Karpas-422 (cell line): ENCODE data around the gene CCDC187. TPM values are rescaled to one million over a fixed set of nuclear protein-coding genes. Genes with fewer than 3 reads are reported as not detected.

Experiments
- DNase-seq: peaks from one replicate; pipeline ENCODE4 v3.0.0-alpha.2; 2015
- H2AFZ ChIP-seq: fragments of 200-600 bp; sonication (generic); 2 replicates; pipeline ENCODE4 v1.6.1; 2014; ENCODE audit warnings: antibody characterized with exemption, low read length, mixed read lengths
- H3K27ac ChIP-seq: fragments of 200-600 bp; sonication (generic); 2 replicates; pipeline ENCODE4 v1.5.1; 2014; ENCODE audit warnings: mild to moderate bottlenecking, low read length, moderate library complexity
- H3K27me3 ChIP-seq: fragments of 200-600 bp; sonication (generic); 2 replicates; pipeline ENCODE4 v1.6.1; 2014; ENCODE audit warnings: low read length, mixed read lengths
- H3K36me3 ChIP-seq: fragments of 200-600 bp; sonication (generic); 2 replicates; pipeline ENCODE4 v1.6.1; 2014; ENCODE audit warnings: low read length, mixed read lengths; ENCODE audit not compliant: insufficient read depth
- H3K4me1 ChIP-seq: fragments of 200-600 bp; sonication (generic); 2 replicates; pipeline ENCODE4 v1.6.1; 2014; ENCODE audit warnings: mild to moderate bottlenecking, low read length, mixed read lengths
- H3K4me2 ChIP-seq: fragments of 200-600 bp; sonication (generic); 2 replicates; pipeline ENCODE4 v1.6.1; 2014; ENCODE audit warnings: low read length, low read depth, mild to moderate bottlenecking; ENCODE audit not compliant: poor library complexity, severe bottlenecking
- H3K4me3 ChIP-seq: fragments of 200-600 bp; sonication (generic); 2 replicates; pipeline ENCODE4 v1.5.1; 2014; ENCODE audit warnings: mild to moderate bottlenecking, antibody characterized with exemption, low read length, mixed read lengths
- H3K79me2 ChIP-seq: fragments of 200-600 bp; sonication (generic); 2 replicates; pipeline ENCODE4 v1.6.1; 2014; ENCODE audit warnings: mild to moderate bottlenecking, low read length, mixed read lengths
- H3K9ac ChIP-seq: fragments of 200-600 bp; sonication (generic); 2 replicates; pipeline ENCODE4 v1.6.0; 2014; ENCODE audit warnings: low read length
- H3K9me2 ChIP-seq: fragments of 200-600 bp; sonication (generic), shearing (Covaris generic); replicated peaks from 2 replicates; pipeline ENCODE4 v1.6.0; 2014; ENCODE audit warnings: mild to moderate bottlenecking, low read length, moderate library complexity; ENCODE audit not compliant: insufficient read depth
- H3K9me3 ChIP-seq: fragments of 300-700, 200-600 bp; sonication (generic); 2 replicates; pipeline ENCODE4 v1.6.1; 2014; ENCODE audit warnings: low read length, mixed read lengths
- H4K20me1 ChIP-seq: fragments of 200-600 bp; sonication (generic); 2 replicates; pipeline ENCODE4 v1.6.1; 2014; ENCODE audit warnings: mild to moderate bottlenecking, antibody characterized with exemption, low read length, low read depth; ENCODE audit not compliant: insufficient read depth
- total RNA-seq: library from RNA; depleted of rRNA; stranded (reverse); fragments of >200 nt; shearing (Covaris generic); gene quantifications from 2 replicates; pipeline ENCODE4 v1.2.3, GENCODE V29; 2014; ENCODE audit warnings: low replicate concordance

CCDC187 gene
- total RNA-seq, 1 experiment from 2014 or later = 0.34 TPM

DNA sequence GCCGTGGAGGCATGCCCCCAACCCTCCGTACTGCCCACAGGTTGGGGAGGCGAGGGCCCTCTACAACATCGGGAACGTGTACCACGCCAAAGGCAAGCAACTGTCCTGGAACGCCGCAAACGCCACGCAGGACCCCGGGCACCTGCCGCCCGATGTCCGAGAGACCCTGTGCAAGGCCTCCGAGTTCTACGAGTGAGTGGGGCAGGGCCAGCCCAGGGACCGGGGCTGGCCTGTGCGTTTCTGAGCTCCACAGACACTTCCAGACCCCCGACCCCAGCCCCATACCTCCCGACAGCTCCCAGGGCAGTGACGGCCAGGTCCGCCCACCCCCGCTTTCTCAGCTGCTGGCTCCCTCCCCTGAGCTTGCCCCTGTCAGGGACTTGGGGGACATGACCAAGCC is 33.0 kb upstream of the CCDC187 start:
- H3K4me3 ChIP-seq = no peak overlapping the region
- no peak for DNase-seq
- no peak overlapping the region for H3K9ac ChIP-seq
- H2AFZ ChIP-seq = no peak overlapping the region
- H3K4me2 ChIP-seq = no peak overlapping the region
- no peaks in the 10 kb centered on the region for H3K79me2 ChIP-seq
- peaks cover 74% of the 10 kb centered on the region for H3K4me1 ChIP-seq
- no peaks in the 10 kb centered on the region for H3K9me3 ChIP-seq
- H3K27ac ChIP-seq = no peak overlapping the region
- no peaks in the 10 kb centered on the region for H4K20me1 ChIP-seq
- no peaks in the 10 kb centered on the region for H3K9me2 ChIP-seq
- no peaks in the 10 kb centered on the region for H3K36me3 ChIP-seq
- H3K27me3 ChIP-seq = no peaks in the 10 kb centered on the region

DNA sequence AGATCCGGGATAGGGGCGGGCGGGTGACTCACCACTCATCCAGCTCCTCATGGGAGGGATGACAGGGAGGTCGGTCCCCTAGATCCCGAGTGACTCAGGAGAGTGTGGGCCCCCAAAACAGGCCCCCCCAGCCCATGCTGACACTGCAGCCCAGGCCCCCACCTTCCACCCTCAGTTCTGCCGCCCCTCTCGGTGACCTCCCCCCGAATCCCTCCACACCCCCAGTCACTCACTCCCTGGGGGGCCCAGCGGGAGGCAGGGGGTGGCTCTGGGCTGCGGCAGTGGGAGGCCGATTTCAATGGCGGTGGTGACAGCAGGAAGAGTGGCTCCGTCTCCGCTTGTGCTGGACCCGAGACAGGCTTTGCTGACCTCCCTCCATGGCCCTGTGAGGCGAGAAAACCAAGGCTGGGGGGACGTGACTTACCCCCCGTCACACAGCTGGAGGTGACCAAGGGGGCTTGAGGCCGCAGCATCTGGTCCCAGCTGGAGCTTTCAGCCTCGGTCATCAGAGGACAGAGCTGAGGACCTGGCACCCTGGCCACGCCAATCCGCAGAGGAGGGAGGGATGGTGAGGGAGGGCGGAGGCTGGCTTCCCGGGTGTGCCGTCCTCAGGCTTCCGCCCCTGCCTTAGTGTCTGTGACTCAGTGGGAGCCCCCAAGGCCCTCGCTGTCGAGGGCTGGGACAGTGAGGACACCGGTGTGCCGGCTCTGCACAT is 32.4 kb upstream of the CCDC187 start:
- Histone ChIP-seq H2AFZ (no peak overlapping the region), H3K79me2 (no peaks in the 10 kb centered on the region), H3K9me2 (no peaks in the 10 kb centered on the region), H3K4me2 (no peak overlapping the region), H3K27ac (no peak overlapping the region), H3K9ac (no peak overlapping the region), H4K20me1 (no peaks in the 10 kb centered on the region), H3K27me3 (no peaks in the 10 kb centered on the region), H3K36me3 (no peaks in the 10 kb centered on the region), H3K9me3 (no peaks in the 10 kb centered on the region), H3K4me3 (no peak overlapping the region), H3K4me1 (peaks cover 73% of the 10 kb centered on the region)
- DNase-seq = no peak

DNA sequence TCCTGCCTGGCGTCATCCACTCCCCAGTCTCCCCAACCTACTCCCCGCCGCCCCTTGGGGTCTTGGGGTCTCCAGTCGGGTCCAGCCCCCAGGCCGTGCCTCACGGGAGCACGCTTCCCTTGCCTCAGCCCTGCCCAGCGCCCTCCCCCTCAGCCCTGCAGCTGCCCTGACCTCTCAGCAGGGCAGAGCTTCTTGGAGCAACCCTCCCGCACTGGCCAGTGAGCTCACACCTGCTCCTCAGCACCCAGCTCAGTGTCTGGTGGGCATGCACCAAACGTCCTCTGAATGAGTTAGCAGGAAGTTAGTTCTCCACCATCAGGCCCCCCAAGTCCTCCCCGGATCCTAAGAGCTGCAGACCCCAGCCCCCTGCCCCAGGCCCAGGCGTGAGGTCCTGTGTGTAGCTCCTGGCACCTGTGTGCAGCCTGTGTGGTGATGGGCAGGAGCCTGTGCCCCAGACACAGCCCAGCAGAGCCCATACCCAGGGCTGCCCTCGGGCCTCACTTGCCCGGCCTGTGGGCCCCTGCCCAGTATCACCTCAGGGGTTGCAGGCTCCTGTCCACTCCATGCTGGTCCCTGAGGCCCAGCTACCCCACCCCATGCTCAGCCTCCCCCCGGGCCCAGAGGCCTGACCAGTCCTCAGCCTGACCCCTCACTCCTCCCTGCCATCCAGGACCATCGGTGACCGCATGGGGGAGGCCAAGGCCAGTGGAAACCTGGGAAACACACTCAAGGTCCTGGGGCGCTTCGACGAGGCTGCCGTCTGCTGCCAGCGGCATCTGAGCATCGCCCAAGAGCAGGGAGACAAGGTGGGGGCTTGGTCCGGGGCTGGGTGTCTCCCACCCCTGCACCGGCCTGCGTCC is 31.6 kb upstream of the CCDC187 start:
- DNase-seq = no peak
- H3K27ac ChIP-seq = no peak overlapping the region
- no peak overlapping the region for H3K4me2 ChIP-seq
- H3K9me3 ChIP-seq = no peaks in the 10 kb centered on the region
- peaks cover 73% of the 10 kb centered on the region for H3K4me1 ChIP-seq
- no peaks in the 10 kb centered on the region for H3K9me2 ChIP-seq
- H3K36me3 ChIP-seq = no peaks in the 10 kb centered on the region
- H3K4me3 ChIP-seq = no peak overlapping the region
- no peak overlapping the region for H2AFZ ChIP-seq
- no peaks in the 10 kb centered on the region for H3K79me2 ChIP-seq
- no peaks in the 10 kb centered on the region for H4K20me1 ChIP-seq
- no peaks in the 10 kb centered on the region for H3K27me3 ChIP-seq
- H3K9ac ChIP-seq = no peak overlapping the region

DNA sequence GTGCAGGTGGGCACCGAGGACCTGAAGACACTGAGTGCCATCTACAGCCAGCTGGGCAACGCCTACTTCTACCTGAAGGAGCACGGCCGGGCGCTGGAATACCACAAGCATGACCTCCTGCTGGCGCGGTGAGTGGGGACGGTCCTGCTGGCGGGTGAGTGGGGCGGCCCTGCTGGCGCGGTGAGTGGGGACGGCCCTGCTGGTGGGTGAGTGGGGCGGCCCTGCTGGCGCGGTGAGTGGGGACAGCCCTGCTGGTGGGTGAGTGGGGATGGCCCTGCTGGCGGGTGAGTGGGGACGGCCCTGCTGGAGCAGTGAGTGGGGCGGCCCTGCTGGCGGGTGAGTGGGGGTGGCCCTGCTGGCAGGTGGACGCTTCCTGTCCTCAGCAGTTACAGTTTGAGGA is 30.6 kb upstream of the CCDC187 start:
- H4K20me1 ChIP-seq = no peaks in the 10 kb centered on the region
- H3K27ac ChIP-seq = no peak overlapping the region
- H3K4me2 ChIP-seq = no peak overlapping the region
- H3K9me3 ChIP-seq = no peaks in the 10 kb centered on the region
- H2AFZ ChIP-seq = no peak overlapping the region
- H3K9ac ChIP-seq = no peak overlapping the region
- H3K27me3 ChIP-seq = no peaks in the 10 kb centered on the region
- H3K9me2 ChIP-seq = no peaks in the 10 kb centered on the region
- no peak overlapping the region for H3K4me3 ChIP-seq
- no peaks in the 10 kb centered on the region for H3K36me3 ChIP-seq
- H3K4me1 ChIP-seq = peaks cover 73% of the 10 kb centered on the region
- no peaks in the 10 kb centered on the region for H3K79me2 ChIP-seq
- DNase-seq = no peak

DNA sequence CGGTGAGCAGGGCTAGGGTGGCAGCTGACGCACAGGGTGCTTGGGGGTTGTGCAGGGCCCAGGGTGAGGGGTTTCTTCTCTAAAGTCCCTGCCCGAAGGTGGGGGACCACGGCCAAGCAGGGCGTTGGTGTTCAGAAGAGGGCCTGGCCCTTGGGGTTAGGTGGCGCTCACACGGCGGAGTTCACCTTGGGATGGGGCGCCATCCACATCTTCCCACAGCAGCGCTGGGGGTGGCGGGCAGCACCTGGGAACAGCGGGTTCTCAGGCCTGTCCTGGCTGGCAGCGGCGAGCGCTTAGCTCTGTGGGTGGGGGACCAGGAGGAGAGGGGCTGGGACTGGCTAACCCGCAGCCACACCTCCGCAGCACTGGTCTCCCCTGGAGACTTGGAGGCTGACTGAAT is 29.6 kb upstream of the CCDC187 start:
- Histone ChIP-seq H3K4me2 (peak overlapping the region; percentile 41), H3K9me3 (no peaks in the 10 kb centered on the region), H3K9me2 (no peaks in the 10 kb centered on the region), H3K79me2 (no peaks in the 10 kb centered on the region), H3K36me3 (no peaks in the 10 kb centered on the region), H2AFZ (no peak overlapping the region), H3K9ac (peak overlapping the region; percentile 47), H3K4me1 (peaks cover 68% of the 10 kb centered on the region), H3K27ac (peak overlapping the region; percentile 42), H3K27me3 (no peaks in the 10 kb centered on the region), H3K4me3 (no peak overlapping the region), H4K20me1 (no peaks in the 10 kb centered on the region; the same call in 1 of the 2 replicates)
- DNase-seq = no peak

DNA sequence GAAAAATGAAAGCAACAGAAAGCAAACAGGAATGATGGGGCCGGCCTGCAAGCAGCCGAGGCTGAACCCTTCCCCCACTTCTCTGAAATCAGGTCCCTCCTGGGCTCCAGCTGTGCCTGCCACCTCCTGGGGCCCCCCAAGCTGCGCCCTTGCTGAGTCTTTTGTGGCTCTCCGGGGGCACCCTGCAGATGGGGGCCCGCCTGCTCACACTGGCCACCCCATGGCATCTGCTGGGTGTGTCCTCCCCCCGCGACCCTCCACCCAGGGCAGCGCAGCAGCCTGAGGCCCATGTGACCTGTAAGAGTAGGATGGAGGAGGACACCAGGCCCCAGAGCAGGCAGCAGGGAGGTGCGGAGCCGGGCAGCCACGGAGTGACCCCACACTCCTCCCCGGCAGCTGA is 29.2 kb upstream of the CCDC187 start:
- H3K4me2 ChIP-seq = peak overlapping the region; percentile 41
- H3K9me2 ChIP-seq = no peaks in the 10 kb centered on the region
- peak; percentile 60 for DNase-seq
- no peak overlapping the region for H3K4me3 ChIP-seq
- no peaks in the 10 kb centered on the region for H3K27me3 ChIP-seq
- H3K36me3 ChIP-seq = no peaks in the 10 kb centered on the region
- no peak overlapping the region for H2AFZ ChIP-seq
- no peaks in the 10 kb centered on the region; the same call in 1 of the 2 replicates for H4K20me1 ChIP-seq
- peak overlapping the region; percentile 42 for H3K27ac ChIP-seq
- H3K79me2 ChIP-seq = no peaks in the 10 kb centered on the region
- peak overlapping the region; percentile 47 for H3K9ac ChIP-seq
- peaks cover 66% of the 10 kb centered on the region for H3K4me1 ChIP-seq
- H3K9me3 ChIP-seq = no peaks in the 10 kb centered on the region

DNA sequence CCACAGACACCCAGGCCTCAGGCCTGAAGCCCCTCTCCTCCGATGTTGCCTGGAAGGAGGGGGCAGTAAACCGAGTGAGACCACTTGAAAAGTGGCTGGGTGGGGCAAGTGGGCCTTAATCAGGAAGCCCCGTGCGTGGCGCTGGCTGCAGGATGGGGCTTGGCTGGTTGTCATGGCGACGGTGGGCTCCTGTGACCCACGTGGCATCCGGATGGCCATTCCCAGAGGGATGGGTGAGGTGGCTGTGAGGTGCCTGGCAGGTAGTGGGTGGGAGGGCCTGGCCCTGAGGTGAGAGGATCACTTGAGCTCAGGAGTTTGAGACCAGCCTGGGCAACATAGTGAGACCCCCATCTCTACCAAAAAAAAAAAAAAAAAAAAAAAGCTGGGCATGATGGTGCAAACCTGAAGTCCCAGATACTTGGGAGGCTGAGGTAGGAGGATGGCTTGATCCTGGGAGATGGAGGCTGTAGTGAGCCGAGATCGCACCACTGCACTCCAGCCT is 28.6 kb upstream of the CCDC187 start:
- H3K4me1 ChIP-seq = peaks cover 61% of the 10 kb centered on the region
- no peaks in the 10 kb centered on the region for H3K79me2 ChIP-seq
- peak overlapping the region; percentile 41 for H3K4me2 ChIP-seq

More for the DNA sequence above, 28.6 kb upstream of the CCDC187 start:
- no peak overlapping the region for H2AFZ ChIP-seq
- no peaks in the 10 kb centered on the region for H3K9me2 ChIP-seq
- no peaks in the 10 kb centered on the region for H3K36me3 ChIP-seq
- no peaks in the 10 kb centered on the region for H3K27me3 ChIP-seq
- peak overlapping the region; percentile 42 for H3K27ac ChIP-seq
- H4K20me1 ChIP-seq = no peaks in the 10 kb centered on the region; the same call in 1 of the 2 replicates
- H3K9me3 ChIP-seq = no peaks in the 10 kb centered on the region
- H3K4me3 ChIP-seq = no peak overlapping the region
- H3K9ac ChIP-seq = 0 out of 2 replicates have a peak overlapping the region, but pooled peaks have one; percentile 47
- DNase-seq = peak; percentile 43
